Left cardiac atrium (tissue), 4 donors: ENCODE measurements around the gene RGL3. TPM values are rescaled to one million over a fixed set of nuclear protein-coding genes. Genes with fewer than 3 reads are reported as not detected.
"Not testable (repeated sequence)": the region's sequence is repeated elsewhere in the genome, so short reads cannot be mapped to it uniquely, and the experiment has no call there.

Experiments
- ATAC-seq, 2 donors: fragments of 200-7000 bp; cut with Tn5 transposase; one replicate each; pipeline ENCODE4 v1.9.1; 2020; ENCODE audit warnings: mild to moderate bottlenecking in 2 of 2, moderate library complexity in 2 of 2
- DNase-seq: peaks from one replicate; pipeline ENCODE4 v3.0.0-alpha.2; 2020
- intact Hi-C, 2 donors: fragments of 100-400 bp; cut with DNase I; formaldehyde crosslinking; loops; one replicate each; pipeline versions ENCODE4 v1.14.1 to v1.15.1; 2022 to 2023
- total RNA-seq, 2 donors: library from RNA; stranded (reverse); fragmentation: NEBNext Ultra II Directional; extraction: Animal tissue kit (Norgen Biotek cat#: 25700); gene quantifications; one replicate each; pipeline ENCODE4 v1.2.1, GENCODE V29; 2021
- donor health status: DM: no; HTN: yes; CAD: no.
- donor health status: DM: no; HTN: yes; CAD: no; lungs with severe emphysema.
- donor health status: DM: yes; HTN: yes; CAD: no.
- donor health status: Dilated cardiomyopathy.

RGL3 gene
- total RNA-seq, 2 donors from 2014 or later = 11.3 to 15.1 TPM

- DNase-seq (no peak), ATAC-seq (no peak)
- intact Hi-C loops = no loop called here
Observed at GRCh38 chr19:11400798-11401197, 18.3 kb downstream of the RGL3 start.

GRCh38 chr19:11399667-11400066 is 19.4 kb downstream of the RGL3 start:
- no peak for ATAC-seq
- intact Hi-C loops = no loop called here
- DNase-seq = no peak

GRCh38 chr19:11397089-11397610 is 22.0 kb downstream of the RGL3 start:
- intact Hi-C loops = no loop called here
- DNase-seq = no peak
- no peak for ATAC-seq

GRCh38 chr19:11390933-11391680 is 28.0 kb downstream of the RGL3 start:
- no peak for DNase-seq
- ATAC-seq = no peak
- intact Hi-C loops = no loop called here

- DNase-seq (no peak), ATAC-seq (no peak)
- intact Hi-C loops = no loop called here
Observed at GRCh38 chr19:11390359-11390758, 28.8 kb downstream of the RGL3 start.

- DNase-seq (no peak), ATAC-seq (no peak)
- intact Hi-C loops = no loop called here
Observed at GRCh38 chr19:11387162-11388034, 31.7 kb downstream of the RGL3 start.

GRCh38 chr19:11384778-11385129 is 34.4 kb downstream of the RGL3 start:
- ATAC-seq (no peak), DNase-seq (no peak)
- intact Hi-C loops = no loop called here

- DNase-seq (no peak), ATAC-seq (no peak)
- intact Hi-C loops = no loop called here
Observed at GRCh38 chr19:11383706-11384048, 35.4 kb downstream of the RGL3 start.

GRCh38 chr19:11382898-11383705 is 36.0 kb downstream of the RGL3 start:
- intact Hi-C loops = no loop called here
- DNase-seq (peak; percentile 64), ATAC-seq (peak in 1 of 2 donors; percentile 5)

- ATAC-seq = peak; percentile 89 to 93
- intact Hi-C loops = no loop called here
- DNase-seq = peak; percentile 94
Observed at GRCh38 chr19:11380653-11381537, 38.2 kb downstream of the RGL3 start.

GRCh38 chr19:11379857-11380350 is 39.2 kb downstream of the RGL3 start:
- no peak for ATAC-seq
- intact Hi-C loops = loop anchor here in 1 of 2 donors (10.0 kb wide), 1 partner anchor 55 kb away; the partner anchor contains the start of genes ODAD3 and PRKCSH
- DNase-seq = no peak

- intact Hi-C loops = loop anchor here in 1 of 2 donors (10.0 kb wide), 1 partner anchor 55 kb away; the partner anchor contains the start of genes ODAD3 and PRKCSH
- not testable (repeated sequence) for ATAC-seq, DNase-seq
Observed at GRCh38 chr19:11379269-11379845, 39.8 kb downstream of the RGL3 start.

- intact Hi-C loops = loop anchor here in 1 of 2 donors (10.0 kb wide), 1 partner anchor 56 kb away; the partner anchor contains the start of genes ODAD3 and PRKCSH
- ATAC-seq = no peak
- DNase-seq = peak; percentile 51
Observed at GRCh38 chr19:11378319-11379189, 40.6 kb downstream of the RGL3 start.

GRCh38 chr19:11377756-11378155 is 41.4 kb downstream of the RGL3 start:
- no peak for ATAC-seq
- DNase-seq = no peak
- intact Hi-C loops = loop anchor here in 1 of 2 donors (10.0 kb wide), 1 partner anchor 57 kb away; the partner anchor contains the start of genes ODAD3 and PRKCSH

- ATAC-seq = no peak
Observed at GRCh38 chr19:11377237-11377636, 41.9 kb downstream of the RGL3 start.

More at GRCh38 chr19:11377237-11377636, 41.9 kb downstream of the RGL3 start:
- intact Hi-C loops = loop anchor here in 1 of 2 donors (10.0 kb wide), 1 partner anchor 58 kb away; the partner anchor contains the start of genes ODAD3 and PRKCSH
- DNase-seq = peak; percentile 61
